A673 (cell line): Measurements from ENCODE around the gene ASPDH. TPM values are rescaled to one million over a fixed set of nuclear protein-coding genes. Genes with fewer than 3 reads are reported as not detected.

Experiments used
- BruUV-seq: library from RNA; stranded (reverse); fragments of 400-500 nt; replicated peaks from 2 replicates; lab custom pipeline; 2021; lab: Mats Ljungman, UMichigan
- CTCF ChIA-PET: fragments of 300-600 bp; sonication (Branson Sonifier 250); formaldehyde crosslinking; loops from one replicate; lab custom pipeline; 2022; ENCODE audit warnings: antibody characterized with exemption; lab: Charles Lee
- POLR2A ChIA-PET: fragments of 300-600 bp; sonication (Branson Sonifier 250); formaldehyde crosslinking; loops from one replicate; lab custom pipeline; 2022; ENCODE audit warnings: antibody characterized with exemption; ENCODE audit not compliant: low non-redundant PET; lab: Charles Lee
- DNase-seq: peaks from one replicate; pipeline ENCODE4 v3.0.0-alpha.2; 2015; ENCODE audit warnings: low spot score
- H3K27ac ChIP-seq: fragments of 200-600 bp; sonication (generic); 2 replicates; pipeline ENCODE4 v1.5.1; 2016; ENCODE audit warnings: mixed run types, low read depth, mild to moderate bottlenecking, mixed read lengths, antibody characterized with exemption, low read length; ENCODE audit not compliant: poor library complexity, severe bottlenecking
- H3K27me3 ChIP-seq: fragments of 200-600 bp; sonication (generic); replicated peaks from 2 replicates; pipeline ENCODE4 v1.6.1; 2017; ENCODE audit warnings: mixed run types, low read depth, mild to moderate bottlenecking, mixed read lengths, antibody characterized with exemption, low read length; ENCODE audit not compliant: insufficient read depth, poor library complexity
- H3K36me3 ChIP-seq: fragments of 200-600 bp; sonication (generic); 2 replicates; pipeline ENCODE4 v1.6.1; 2016; ENCODE audit warnings: mixed run types, mild to moderate bottlenecking, mixed read lengths, antibody characterized with exemption, low read length; ENCODE audit not compliant: insufficient read depth, poor library complexity, severe bottlenecking
- H3K4me1 ChIP-seq: fragments of 200-600 bp; sonication (generic); 2 replicates; pipeline ENCODE4 v1.6.1; 2017; ENCODE audit warnings: mixed run types, mild to moderate bottlenecking, mixed read lengths, antibody characterized with exemption, low read length; ENCODE audit not compliant: insufficient read depth, poor library complexity, severe bottlenecking
- H3K4me3 ChIP-seq: fragments of 200-600 bp; sonication (generic); 2 replicates; pipeline ENCODE4 v1.5.1; 2016; ENCODE audit warnings: low read depth, mixed run types, mild to moderate bottlenecking, mixed read lengths, low read length; ENCODE audit not compliant: poor library complexity, severe bottlenecking
- H3K9me3 ChIP-seq: fragments of 200-600 bp; sonication (generic); 2 replicates; pipeline ENCODE4 v1.6.1; 2016; ENCODE audit warnings: mixed run types, low read depth, mild to moderate bottlenecking, mixed read lengths, antibody characterized with exemption, low read length; ENCODE audit not compliant: poor library complexity, severe bottlenecking
- EZH2 ChIP-seq: fragments of 200-600 bp; sonication (generic); IDR thresholded peaks from 2 replicates; pipeline ENCODE4 v1.6.1; 2017; ENCODE audit warnings: borderline replicate concordance, low read depth, mild to moderate bottlenecking, mixed read lengths, antibody characterized with exemption, low read length; ENCODE audit not compliant: poor library complexity, severe bottlenecking
- intact Hi-C: fragments of 100-400 bp; cut with micrococcal nuclease; formaldehyde crosslinking; loops from one replicate; pipeline ENCODE4 v1.10.0; 2022; ENCODE audit not compliant: unreplicated experiment
- total RNA-seq: library from RNA; stranded (reverse); gene quantifications from 2 replicates; pipeline ENCODE4 v1.2.3, GENCODE V29; 2021
- TF ChIP-seq, protein P1 (sequence below): fragments of 300-800, 200-600 bp; sonication (generic); conservative IDR thresholded peaks from 2 replicates; pipeline ENCODE4 v1.5.1; 2017; ENCODE audit warnings: low read depth, mild to moderate bottlenecking, antibody characterized with exemption, low read length, moderate library complexity, mixed read lengths

ASPDH gene
- total RNA-seq, 1 experiment from 2014 or later: 0.45 TPM

GRCh38 chr19:50555033-50555432, 41.3 kb upstream of the ASPDH start:
- no peak for DNase-seq
- no peaks in the 10 kb centered on the region for H3K9me3 ChIP-seq
- no peaks in the 10 kb centered on the region for H3K27me3 ChIP-seq
- no peak overlapping the region for H3K4me3 ChIP-seq
- intact Hi-C loops: no loop called here
- TF ChIP-seq, protein P1, sequence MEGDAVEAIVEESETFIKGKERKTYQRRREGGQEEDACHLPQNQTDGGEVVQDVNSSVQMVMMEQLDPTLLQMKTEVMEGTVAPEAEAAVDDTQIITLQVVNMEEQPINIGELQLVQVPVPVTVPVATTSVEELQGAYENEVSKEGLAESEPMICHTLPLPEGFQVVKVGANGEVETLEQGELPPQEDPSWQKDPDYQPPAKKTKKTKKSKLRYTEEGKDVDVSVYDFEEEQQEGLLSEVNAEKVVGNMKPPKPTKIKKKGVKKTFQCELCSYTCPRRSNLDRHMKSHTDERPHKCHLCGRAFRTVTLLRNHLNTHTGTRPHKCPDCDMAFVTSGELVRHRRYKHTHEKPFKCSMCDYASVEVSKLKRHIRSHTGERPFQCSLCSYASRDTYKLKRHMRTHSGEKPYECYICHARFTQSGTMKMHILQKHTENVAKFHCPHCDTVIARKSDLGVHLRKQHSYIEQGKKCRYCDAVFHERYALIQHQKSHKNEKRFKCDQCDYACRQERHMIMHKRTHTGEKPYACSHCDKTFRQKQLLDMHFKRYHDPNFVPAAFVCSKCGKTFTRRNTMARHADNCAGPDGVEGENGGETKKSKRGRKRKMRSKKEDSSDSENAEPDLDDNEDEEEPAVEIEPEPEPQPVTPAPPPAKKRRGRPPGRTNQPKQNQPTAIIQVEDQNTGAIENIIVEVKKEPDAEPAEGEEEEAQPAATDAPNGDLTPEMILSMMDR: no peak
- ChIA-PET CTCF (interaction anchor here (1.8 kb wide), 1 partner anchor 17 kb away, joined by 15 read pairs; no protein-coding TSS in a partner anchor), POLR2A (no interaction called here)
- H3K4me1 ChIP-seq: peaks cover 11% of the 10 kb centered on the region
- BruUV-seq: no TSS peak
- no peaks in the 10 kb centered on the region for H3K36me3 ChIP-seq
- H3K27ac ChIP-seq: no peak overlapping the region

- BruUV-seq: no TSS peak
- Histone ChIP-seq H3K36me3 (no peaks in the 10 kb centered on the region), H3K4me1 (peaks cover 11% of the 10 kb centered on the region), H3K27me3 (no peaks in the 10 kb centered on the region), H3K4me3 (no peak overlapping the region), H3K27ac (no peak overlapping the region), H3K9me3 (no peaks in the 10 kb centered on the region)
- TF ChIP-seq, protein P1: no peak
- no peak for TF ChIP-seq EZH2
- ChIA-PET POLR2A (no interaction called here), CTCF (no interaction called here)
- DNase-seq: no peak
- intact Hi-C loops: no loop called here
Measured at GRCh38 chr19:50554212-50554611, 40.5 kb upstream of the ASPDH start.

DNA sequence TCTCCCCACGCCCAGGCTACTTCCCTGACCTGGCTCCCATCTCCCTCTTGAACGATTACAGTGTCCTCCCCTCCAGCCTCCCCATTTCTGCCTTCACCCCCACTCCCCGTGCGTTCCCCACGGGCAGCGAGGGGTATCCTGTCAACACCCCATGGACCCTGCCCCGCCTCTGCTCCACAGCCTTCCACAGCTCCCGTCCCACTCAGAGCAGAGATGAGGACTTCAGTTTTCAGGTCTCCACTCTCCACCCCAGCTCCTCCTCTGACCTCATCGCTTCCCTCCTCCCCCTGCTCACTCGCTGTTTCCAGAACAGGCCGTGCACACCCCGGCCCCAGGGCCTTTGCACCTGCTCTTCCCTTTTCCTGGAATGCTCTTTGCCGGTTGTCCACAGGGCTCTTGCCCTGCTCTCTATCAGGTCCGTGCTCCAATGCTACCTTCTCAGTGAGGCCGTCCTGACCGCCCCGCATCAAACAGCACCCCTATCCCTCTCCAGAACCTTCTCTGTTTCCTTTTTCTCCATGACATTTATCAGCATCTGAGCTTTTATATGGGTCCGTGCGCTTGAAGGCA, 39.5 kb upstream of the ASPDH start:
- Histone ChIP-seq H3K27ac (no peak overlapping the region), H3K4me1 (peaks cover 11% of the 10 kb centered on the region), H3K9me3 (no peaks in the 10 kb centered on the region), H3K27me3 (no peaks in the 10 kb centered on the region), H3K4me3 (no peak overlapping the region), H3K36me3 (no peaks in the 10 kb centered on the region)
- BruUV-seq: no TSS peak
- TF ChIP-seq EZH2: no peak
- TF ChIP-seq, protein P1: no peak
- POLR2A ChIA-PET: no interaction called here
- no peak for DNase-seq
- CTCF ChIA-PET: interaction anchor here (0.6 kb wide), 1 partner anchor 155 kb away, joined by 3 read pairs; no protein-coding TSS in a partner anchor
- intact Hi-C loops: no loop called here
